Sciatic nerve (tissue), 2 donors: ENCODE data around the gene GUCY1A1. TPM values are rescaled to one million over a fixed set of nuclear protein-coding genes. Genes with fewer than 3 reads are reported as not detected.

Source experiments
- ATAC-seq: fragments of 200-7000 bp; cut with Tn5 transposase; one replicate; pipeline ENCODE4 v1.9.1; 2020; ENCODE audit warnings: mild to moderate bottlenecking, moderate library complexity
- DNase-seq: peaks from one replicate; pipeline ENCODE4 v3.0.0-alpha.2; 2020; ENCODE audit warnings: low spot score
- intact Hi-C: fragments of 100-400 bp; cut with DNase I; formaldehyde crosslinking; loops from one replicate; pipeline ENCODE4 v1.14.2; 2022
- total RNA-seq: library from RNA; stranded (reverse); fragmentation: NEBNext Ultra II Directional; extraction: Animal tissue kit (Norgen Biotek cat#: 25700); gene quantifications from one replicate; pipeline ENCODE4 v1.2.1, GENCODE V29; 2021
- donor health status: DM: no; HTN: no; CAD: no.
- donor health status: DM: no; HTN: no; CAD: no.

The GUCY1A1 gene
- total RNA-seq, 1 donor from 2014 or later = 16.1 TPM

DNA sequence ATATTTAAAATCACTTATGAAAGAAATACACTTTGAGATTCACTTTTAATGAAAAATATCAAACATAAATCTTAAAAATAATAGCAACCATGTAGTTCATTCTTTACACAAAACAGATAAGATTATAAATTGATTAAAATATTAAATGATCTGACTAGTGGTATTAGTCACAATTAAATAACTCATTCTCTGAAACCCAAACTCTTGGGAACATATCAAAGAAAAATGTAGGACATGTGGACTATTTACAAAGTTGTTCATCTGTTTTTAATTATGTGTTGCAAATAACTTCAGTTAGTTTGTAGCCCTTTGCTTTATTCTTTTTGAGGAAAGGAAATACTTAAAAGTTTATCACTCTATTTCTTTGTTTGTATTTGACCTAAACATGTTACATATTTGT lies 9.5 kb upstream of the GUCY1A1 start:
- intact Hi-C loops = no loop called here
- no peak for DNase-seq
- ATAC-seq = no peak

DNA sequence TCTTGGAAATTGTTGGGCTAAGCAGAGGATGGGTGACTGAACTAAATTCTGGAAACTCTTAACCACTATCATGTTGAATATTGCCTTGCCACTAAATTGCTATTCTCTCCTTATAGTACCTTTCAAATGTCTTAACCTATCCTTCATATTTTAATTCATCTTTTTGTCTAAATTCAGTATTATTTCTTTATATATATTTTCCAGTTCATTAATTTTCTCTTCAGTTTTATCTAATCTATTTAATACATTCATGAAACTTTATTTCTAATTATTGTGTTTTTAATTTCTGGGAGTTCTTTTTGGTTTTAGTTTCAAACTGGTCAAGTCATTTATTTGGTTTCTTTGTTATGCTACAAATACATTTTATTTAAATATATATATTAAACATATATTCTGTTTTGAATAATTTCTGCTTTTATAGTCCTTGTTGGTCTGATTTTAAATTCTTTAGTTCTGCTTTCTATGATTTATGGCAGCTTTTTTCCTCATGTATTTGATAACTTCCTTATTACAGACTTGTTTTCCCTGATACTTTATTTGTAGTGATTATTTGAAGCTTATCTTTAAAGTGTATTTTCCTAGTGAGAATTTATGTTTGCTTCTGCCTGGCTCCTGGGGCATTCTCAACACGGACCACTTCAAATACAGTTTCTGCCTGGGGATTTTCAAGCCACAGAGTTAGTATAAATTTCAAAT lies 8.5 kb upstream of the GUCY1A1 start:
- intact Hi-C loops = no loop called here
- DNase-seq (no peak), ATAC-seq (no peak)

DNA sequence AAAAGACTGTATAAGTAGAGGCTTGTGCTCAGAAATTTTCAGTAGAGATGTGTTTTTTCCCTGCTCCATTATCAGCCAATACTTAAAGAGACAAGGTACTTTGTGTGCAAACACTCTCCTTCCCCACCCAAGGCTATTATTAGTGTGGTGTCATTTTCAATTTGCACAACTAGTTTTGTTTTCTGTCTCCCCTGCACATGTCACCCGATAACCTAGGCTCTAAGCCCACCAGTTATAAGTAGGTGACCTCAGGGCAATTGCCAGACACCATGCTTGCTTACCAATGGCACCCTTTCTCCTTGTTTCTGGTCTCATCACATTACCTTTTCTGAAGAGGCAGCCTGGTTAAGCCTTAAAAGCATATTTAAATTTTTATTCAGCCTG lies 8.0 kb upstream of the GUCY1A1 start:
- ATAC-seq = no peak
- no peak for DNase-seq
- intact Hi-C loops = no loop called here

DNA sequence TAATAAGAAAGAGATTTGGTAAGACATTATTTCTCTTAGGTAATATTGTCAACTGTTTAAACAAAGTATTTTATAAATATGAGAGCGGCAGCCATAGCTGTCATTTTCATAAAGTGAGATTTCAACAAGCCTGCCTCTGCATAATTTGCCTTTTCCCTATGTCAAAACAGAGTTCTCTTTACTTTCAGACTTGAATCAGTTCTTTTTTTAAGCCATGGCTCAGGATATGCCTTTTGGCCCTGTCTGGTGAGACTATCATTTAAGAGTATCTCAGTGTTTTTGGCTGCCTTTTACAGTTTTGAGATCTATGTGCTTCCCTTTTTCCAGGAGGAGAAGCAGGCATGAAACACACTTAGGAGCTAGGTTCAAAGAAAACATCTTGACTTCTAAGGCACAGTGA lies 7.5 kb upstream of the GUCY1A1 start:
- intact Hi-C loops = no loop called here
- no peak for ATAC-seq
- no peak for DNase-seq

DNA sequence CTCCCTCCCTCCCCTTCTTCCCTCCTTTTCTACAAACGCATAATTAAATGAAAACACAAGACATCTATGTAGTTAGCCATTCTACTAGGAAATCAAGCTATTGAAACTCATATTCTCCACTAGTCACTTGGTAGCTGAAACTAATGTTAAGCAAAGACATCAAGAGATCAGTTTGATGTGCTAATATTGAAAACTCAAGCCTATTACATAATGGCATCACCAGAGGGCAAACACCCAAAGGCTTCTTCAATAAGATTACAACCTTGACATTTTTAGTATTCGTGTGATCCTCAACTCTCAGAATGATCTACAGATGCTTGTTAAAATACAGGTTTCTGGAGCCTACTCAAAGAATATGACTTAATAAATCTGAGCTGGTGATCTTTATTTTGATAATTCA lies 6.2 kb upstream of the GUCY1A1 start:
- ATAC-seq = no peak
- intact Hi-C loops = no loop called here
- DNase-seq = no peak

DNA sequence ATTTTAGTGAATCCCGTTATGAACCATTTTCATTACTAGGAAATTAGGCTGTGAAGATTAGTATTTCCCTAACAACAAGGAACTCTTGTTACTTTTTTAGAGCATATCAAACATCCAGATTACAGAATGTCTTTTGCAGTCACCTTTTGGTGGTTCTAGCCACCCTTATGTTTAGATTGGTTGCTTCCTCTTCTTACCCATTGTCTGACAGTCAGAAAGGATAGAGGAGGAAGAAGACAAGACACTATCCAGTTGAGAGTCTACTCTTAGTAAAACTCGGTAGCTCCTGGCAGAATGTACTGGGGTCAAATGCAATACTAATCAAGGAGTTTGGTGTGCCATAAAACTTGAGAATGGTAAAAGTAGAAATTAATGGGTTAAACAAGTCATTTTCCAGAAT lies 1.6 kb upstream of the GUCY1A1 start:
- ATAC-seq (no peak), DNase-seq (no peak)
- intact Hi-C loops = no loop called here

DNA sequence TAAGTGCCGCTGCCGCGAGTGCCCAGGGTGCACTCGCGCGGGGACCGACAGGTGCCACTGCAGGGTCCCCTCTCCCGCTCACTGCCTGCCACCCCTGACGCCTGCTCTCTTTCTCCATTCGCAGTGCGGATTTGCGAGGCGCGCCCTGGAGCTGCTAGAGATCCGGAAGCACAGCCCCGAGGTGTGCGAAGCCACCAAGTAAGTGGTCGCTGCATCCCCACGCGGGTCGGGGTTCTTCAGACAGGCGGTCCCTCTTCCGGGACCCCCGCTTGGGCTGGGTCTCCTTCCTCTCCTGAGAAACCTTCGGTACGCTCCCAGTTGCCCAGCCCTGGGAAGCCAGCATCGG lies 547 bp downstream of the GUCY1A1 start:
- ATAC-seq = peak; percentile 63
- intact Hi-C loops = no loop called here
- no peak for DNase-seq

DNA sequence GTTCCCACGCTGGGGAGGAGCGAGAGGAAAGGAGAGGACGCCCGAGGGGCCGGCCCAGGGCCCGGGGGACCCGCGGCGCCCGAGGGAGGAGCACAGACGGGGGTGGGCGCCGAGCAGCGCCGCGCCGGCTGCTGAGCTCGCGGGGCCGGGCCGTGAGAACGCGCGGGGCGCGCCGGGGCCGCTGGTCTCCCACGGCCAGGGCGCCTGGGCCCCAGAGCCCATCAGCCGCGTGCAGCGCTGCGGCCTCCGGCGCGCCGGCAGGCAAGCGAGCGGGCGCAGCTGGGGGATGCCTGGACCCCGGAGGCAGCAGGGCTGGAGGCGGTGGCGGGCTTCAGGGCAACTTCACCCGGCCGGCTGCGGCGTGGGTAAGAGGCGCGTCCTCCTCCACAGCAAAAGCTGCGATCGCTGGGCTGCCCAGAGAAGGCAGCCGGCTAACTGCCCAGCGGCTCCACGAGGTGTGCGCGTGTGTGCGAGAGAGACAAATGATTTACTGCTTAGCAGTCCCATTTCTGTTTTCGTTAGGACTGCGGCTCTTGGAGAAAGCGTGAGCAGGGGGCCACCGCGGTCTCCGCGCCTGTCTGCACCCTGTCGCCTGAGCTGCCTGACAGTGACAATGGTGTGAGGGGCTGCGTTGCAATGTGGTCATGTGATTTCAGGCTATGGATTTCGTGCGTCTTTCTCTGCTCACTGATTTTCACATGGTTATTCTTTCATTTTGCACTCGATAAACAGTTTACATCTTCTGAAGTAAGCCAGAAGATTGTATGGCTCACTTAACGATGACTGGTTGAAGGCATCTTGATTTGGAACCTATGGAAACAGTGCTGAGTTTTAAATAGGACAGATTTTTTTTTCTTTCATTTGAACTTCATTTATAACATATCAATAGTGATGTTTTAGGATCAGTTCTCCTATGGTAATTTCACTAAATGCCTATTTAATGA lies 1.2 kb downstream of the GUCY1A1 start:
- intact Hi-C loops = no loop called here
- peak; percentile 60 for ATAC-seq
- DNase-seq = peak; percentile 63

DNA sequence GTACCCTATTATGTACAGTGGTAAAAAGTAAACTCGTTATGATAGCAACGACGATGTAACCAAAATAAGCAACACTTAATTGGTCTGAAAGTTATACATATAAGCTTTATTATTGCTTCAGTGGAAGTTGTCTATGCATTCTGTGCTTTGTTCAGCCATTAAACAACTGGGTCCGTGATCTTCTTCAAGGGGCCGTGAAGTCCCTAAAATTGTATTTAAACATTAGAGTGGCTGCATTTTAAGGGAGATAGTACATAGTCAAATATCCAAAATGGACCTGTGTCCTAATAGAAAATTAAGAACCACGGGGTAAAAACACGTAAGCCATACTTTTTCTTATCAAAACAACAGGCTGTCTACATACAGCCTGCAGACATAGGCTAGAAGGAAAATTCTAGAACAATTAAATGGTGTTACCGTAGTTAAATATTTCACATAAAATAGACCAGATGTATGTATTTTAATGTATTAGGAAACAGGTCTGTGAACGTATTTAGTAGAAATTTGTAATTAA lies 2.1 kb downstream of the GUCY1A1 start:
- DNase-seq (no peak), ATAC-seq (no peak)
- intact Hi-C loops = no loop called here

DNA sequence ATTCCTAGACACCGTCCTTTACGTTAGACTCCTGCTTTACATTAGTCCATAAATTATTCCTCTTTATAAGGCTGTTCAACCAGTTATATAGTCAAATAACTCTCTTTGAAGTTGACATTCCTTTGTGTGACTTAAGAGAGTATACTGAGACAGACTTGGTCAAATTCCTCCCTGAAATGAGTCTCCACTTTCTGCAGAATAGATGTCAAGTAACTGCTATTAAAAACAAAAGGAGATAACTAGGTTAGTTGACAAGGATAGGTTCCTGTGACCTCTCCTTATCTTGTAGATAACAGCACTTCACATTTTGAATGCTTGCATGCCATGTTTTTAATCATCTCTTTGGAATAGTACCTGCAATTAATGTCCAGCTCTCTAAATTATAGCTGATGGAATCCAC lies 5.7 kb downstream of the GUCY1A1 start:
- no peak for ATAC-seq
- intact Hi-C loops = no loop called here
- DNase-seq = no peak

DNA sequence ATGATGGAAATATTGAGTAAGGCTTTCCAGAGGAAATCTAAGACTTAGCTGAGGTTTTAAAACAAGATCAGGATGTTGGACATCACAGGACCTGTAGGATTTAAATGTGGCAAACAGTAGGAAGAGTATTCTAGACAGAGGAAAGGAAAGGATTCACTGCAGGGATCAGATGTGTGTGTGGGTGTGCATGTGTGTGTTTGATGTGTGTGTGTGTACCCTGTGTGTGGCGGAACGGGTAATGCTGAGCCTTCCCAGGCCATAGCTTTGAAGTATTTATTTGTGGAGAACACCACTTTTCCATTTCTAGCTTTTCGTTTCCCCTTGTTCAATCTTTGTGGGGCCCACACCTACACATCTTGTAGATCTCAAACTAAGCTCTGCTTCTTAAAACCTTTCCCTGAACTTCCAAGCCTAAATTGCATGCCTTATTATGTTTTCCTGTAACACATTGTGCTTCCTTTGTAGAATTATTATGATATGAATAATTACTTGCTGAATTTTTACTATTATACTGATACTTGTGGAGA lies 6.9 kb downstream of the GUCY1A1 start:
- intact Hi-C loops = no loop called here
- DNase-seq = no peak

DNA sequence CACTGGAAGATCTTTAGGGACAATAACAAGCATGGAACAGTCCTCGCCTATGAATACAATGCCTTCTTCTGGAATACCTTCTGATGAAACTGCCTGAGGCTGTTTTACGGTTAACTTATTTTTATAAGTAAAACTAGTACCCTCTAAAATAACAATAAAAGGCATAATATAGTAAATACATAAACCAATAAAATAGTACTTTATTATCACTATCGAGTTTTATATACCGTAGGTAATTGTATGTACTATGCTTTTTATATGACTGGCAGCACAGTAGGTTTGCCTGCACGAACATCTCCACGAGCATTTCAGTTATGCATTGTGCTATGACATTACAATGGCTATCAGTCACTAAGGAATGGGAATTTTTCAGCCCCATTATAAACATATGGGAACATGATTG lies 8.0 kb downstream of the GUCY1A1 start:
- no peak for ATAC-seq

More for the DNA sequence above, 6.9 kb downstream of the GUCY1A1 start:
- no peak for ATAC-seq

DNA sequence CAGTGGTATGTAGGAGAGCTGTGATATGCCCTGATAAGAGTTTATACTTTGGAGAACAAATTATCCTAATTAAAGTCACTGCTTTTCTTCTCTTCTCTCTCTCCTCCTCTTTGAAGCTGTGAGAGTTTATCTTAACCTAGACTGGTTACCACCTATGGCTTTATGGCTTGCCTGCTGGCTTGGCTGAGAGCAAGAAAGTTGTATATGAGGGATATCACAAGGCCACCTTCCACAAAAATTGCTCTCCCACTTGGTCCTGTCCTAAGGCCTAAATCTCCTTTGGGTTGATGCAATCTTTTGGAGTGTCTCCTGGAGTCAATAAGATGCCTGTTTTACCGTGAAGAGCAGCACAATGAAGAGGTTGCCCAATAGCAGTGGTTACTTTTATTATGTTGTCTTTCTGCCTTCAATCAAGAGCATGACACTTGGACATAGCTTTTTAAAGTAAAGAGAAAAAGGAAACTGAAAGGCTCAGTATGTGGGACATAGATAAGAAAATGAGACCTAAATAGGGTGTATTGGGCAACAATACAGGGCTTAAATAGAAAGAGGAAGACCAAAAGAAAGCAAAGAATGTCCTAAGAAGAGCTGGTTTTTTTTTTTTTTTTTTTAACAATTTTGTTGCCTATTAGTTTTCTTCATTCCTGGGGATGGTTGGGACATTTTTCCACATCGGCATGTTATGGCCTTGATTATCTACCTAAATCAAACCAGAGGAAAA lies 9.2 kb downstream of the GUCY1A1 start:
- intact Hi-C loops = no loop called here
- DNase-seq (no peak), ATAC-seq (peak; percentile 63)

More for the DNA sequence above, 8.0 kb downstream of the GUCY1A1 start:
- intact Hi-C loops = no loop called here
- no peak for DNase-seq

DNA sequence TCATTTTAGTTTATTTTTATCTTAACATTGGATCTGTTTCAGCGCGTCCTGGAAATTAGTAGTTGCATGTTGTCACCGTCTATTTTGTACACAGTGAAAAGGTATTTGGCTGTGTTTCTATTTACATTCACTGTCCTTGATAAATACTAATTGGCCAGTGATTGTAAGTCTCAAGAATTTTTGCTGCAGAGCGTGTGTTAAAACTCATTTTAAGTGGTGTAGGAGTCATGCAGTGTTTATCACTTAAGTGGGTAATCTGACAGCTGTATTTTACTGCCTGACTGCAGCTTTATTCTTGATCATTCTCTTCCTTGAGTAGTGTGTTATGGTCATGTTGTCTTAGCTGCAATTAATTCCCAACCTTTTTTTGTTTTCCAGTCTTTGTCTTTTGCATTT lies 9.8 kb downstream of the GUCY1A1 start:
- ATAC-seq (no peak), DNase-seq (no peak)
- intact Hi-C loops = no loop called here

DNA sequence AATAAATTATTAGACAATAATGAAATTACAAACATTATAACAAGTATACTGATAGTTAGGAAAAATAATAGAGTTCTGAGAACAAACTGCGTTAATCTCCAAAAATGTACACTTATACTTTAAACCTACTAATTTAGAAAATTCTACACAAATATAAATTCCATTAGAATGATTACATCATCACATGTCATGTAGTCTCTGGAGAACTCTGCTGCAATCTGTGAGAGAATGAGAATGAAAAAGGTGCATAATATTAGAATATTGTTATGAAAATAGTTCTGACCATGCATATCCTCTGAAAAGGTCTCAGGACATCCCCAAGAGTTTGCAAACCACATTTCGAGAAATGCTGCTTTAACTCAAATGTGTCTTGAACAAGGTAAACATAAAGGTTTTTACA lies 11.4 kb downstream of the GUCY1A1 start:
- intact Hi-C loops = no loop called here
- no peak for DNase-seq
- no peak for ATAC-seq

DNA sequence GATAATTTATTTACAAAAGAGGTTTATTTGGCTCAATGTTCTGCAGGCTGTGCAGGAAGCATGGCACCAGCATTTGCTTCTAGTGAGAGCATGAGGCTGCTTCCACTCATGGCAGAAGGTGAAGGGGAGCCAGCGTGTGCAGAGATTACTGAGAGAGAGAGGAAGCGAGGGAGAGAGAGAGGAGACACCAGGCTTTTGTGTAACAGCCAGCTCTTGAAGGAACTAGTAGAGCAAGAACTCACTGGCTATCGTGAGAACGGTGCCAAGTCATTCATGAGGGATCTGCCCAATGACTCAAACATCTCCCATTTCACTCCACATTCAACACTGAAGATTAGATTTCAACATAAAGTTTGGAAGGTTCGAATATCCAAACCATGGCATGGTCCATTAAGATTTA lies 12.7 kb downstream of the GUCY1A1 start:
- intact Hi-C loops = no loop called here
- peak; percentile 28 for ATAC-seq
- no peak for DNase-seq

DNA sequence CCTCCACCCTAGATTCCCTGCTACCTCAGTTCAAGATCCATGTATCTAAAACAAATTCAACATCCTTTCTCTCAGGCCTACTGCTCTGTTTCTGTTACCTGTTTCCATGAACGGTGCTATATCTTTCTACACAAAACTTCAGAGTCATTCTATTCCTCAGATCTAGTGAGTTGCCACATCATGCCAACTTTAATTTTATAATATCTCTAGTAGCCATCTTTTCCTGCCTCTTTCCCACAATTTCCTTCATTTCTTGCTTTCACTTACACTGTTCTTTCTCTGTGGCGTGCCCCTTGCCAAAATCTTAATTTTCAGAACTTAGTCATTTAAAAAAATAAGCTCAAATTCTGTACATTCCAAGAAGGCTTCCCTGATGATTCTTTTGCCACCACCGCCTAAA lies 15.2 kb downstream of the GUCY1A1 start:
- no peak for DNase-seq
- no peak for ATAC-seq

DNA sequence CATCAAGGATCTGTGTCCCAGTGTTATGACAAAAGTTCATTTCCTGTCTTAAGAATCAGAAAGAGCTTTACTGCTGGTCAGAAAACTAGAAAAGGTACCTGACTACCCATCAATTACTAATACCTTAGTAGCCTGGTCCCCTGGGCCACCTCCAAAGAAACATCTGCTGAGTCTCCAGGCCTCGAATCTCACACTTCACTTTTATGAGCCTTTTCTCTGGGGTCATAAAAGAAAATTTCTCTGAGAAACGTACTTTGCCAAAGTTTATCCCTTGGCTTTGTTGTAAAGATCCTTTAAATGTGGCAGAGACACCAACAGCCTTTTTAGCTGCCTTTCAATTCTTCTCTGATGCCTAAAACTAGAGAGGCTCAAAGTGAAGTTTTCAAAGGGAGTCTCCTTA lies 17.8 kb downstream of the GUCY1A1 start:
- intact Hi-C loops = no loop called here
- DNase-seq = no peak
- no peak for ATAC-seq

More for the DNA sequence above, 15.2 kb downstream of the GUCY1A1 start:
- intact Hi-C loops = no loop called here

DNA sequence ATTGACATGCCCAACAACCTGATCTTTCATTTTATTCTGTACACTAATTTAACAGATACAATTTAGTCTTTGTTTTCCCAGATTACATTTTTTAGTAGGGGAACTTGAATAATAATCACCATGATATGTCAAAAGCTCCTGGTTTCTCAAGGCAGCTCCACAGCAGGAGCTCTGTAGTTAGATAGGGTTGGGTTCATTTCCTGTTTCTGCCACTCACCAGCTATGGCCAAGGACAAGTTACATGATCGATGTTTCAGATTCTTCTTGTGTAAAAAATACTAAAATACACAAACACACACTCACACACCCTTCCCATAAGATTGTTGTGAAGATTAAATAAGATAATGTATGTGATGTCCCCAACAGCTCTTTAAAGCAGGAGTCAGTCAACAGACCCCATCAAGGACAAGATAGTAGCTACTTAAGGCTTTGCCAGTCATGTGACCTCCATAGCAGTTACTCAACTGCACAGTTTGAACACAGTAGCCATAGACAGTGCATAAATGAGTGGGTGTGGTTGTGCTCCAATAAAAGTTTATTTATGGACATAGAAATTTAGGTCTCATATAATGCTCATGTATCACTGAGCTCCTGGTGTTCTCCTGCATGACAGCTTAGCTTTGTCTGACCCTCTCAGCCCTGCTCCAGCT lies 18.4 kb downstream of the GUCY1A1 start:
- DNase-seq = no peak
- intact Hi-C loops = no loop called here
- no peak for ATAC-seq
